Ovary (tissue), 9 donors: Measurements from ENCODE around the gene TMPRSS13. TPM values are rescaled to one million over a fixed set of nuclear protein-coding genes. Genes with fewer than 3 reads are reported as not detected.

Source experiments
- DNase-seq, 5 donors: peaks; one replicate each; pipeline ENCODE4 v3.0.0-alpha.2; 2019 to 2020
- H3K27ac ChIP-seq, 2 donors: fragments of 200-600 bp; one replicate each; pipeline versions ENCODE4 v1.5.1 to v1.8.0; 2019 to 2022
- H3K27me3 ChIP-seq: fragments of 200-600 bp; one replicate; pipeline ENCODE4 v1.8.0; 2022
- H3K36me3 ChIP-seq: fragments of 200-600 bp; sonication (generic); one replicate; pipeline ENCODE4 v1.5.1; 2019
- H3K4me1 ChIP-seq: one replicate; pipeline ENCODE4 v1.8.1; 2013; ENCODE audit warnings: mild to moderate bottlenecking, moderate library complexity; ENCODE audit not compliant: insufficient read depth
- H3K4me3 ChIP-seq: fragments of 200-600 bp; sonication (generic); one replicate; pipeline ENCODE4 v1.5.1; 2017
- H3K9me3 ChIP-seq, 2 donors: fragments of 200-600 bp in 1 of 2; sonication (generic) in 1 of 2; one replicate each; pipeline versions ENCODE4 v1.5.1 to v1.8.1; 2013 to 2019; ENCODE audit warnings: mild to moderate bottlenecking in 1 of 2, moderate library complexity in 1 of 2
- EP300 ChIP-seq: sonication (generic); formaldehyde crosslinking; IDR thresholded peaks from one replicate; pipeline ENCODE4 v1.6.1; 2017; ENCODE audit warnings: antibody characterized with exemption
- POLR2A ChIP-seq: fragments of 450-650 bp; IDR thresholded peaks from one replicate; pipeline ENCODE4 v1.6.1; 2017; ENCODE audit warnings: antibody characterized with exemption, mild to moderate bottlenecking, moderate library complexity
- WGBS, 3 donors: extraction: QIAGEN DNeasy Blood & Tissue Kit in 1 of 3; methylation state at CpG; one replicate each; pipeline versions ENCODE4 v1.1.5 to v1.1.7; 2013 to 2017; 5-methylcytosine and 5-hydroxymethylcytosine counted together
- intact Hi-C, 4 donors: fragments of 100-400 bp; cut with DNase I; formaldehyde crosslinking; loops; one replicate each; pipeline versions ENCODE4 v1.11.0 to v1.15.1; 2022 to 2023
- polyA plus RNA-seq, 2 donors: library from polyadenylated mRNA; stranded (reverse); fragments of 200-250 nt in 1 of 2; fragments of 350-450 nt in 1 of 2; fragmentation: Illumina TruSeq in 1 of 2; extraction: RNeasy Lipid Tissue Mini Kit (QIAGEN cat#74804) in 1 of 2; gene quantifications; one replicate each; pipeline ENCODE4 v1.2.3, GENCODE V29; 2013 to 2014
- total RNA-seq, 7 donors: library from RNA; depleted of rRNA in 2 of 7; stranded (reverse); fragments of >200 nt in 2 of 7; fragmentation: NEBNext Ultra II Directional in 3 of 7; extraction: Animal tissue kit (Norgen Biotek cat#: 25700) in 3 of 7; gene quantifications; one replicate each; pipeline versions ENCODE4 v1.1.0 to v1.2.4, GENCODE V29; 2016 to 2023
- TF ChIP-seq, protein P1 (sequence below), 3 donors: fragments of 450-650 bp in 2 of 3; fragments of 200-600 bp in 1 of 3; IDR thresholded peaks; one replicate each; pipeline versions ENCODE4 v1.5.1 to v1.8.0; 2016 to 2022; ENCODE audit warnings: antibody characterized with exemption in 3 of 3, mild to moderate bottlenecking in 1 of 3
- donor health status: DM: no; HTN: no; CAD: no; lungs with moderate emphysema.
- donor health status: DM: no; HTN: no; CAD: no.
- donor health status: Bipolar disorder and iron deficiency.
- donor health status: DM: yes; HTN: yes; CAD: no.
- donor health status: DM: no; HTN: no; CAD: no.
- donor health status: DM: yes; HTN: yes; CAD: no.

TMPRSS13 gene
- total and polyA plus RNA-seq, 9 donors = 0.05 to 2.0 (median 0.22) TPM; not detected in 2

DNA sequence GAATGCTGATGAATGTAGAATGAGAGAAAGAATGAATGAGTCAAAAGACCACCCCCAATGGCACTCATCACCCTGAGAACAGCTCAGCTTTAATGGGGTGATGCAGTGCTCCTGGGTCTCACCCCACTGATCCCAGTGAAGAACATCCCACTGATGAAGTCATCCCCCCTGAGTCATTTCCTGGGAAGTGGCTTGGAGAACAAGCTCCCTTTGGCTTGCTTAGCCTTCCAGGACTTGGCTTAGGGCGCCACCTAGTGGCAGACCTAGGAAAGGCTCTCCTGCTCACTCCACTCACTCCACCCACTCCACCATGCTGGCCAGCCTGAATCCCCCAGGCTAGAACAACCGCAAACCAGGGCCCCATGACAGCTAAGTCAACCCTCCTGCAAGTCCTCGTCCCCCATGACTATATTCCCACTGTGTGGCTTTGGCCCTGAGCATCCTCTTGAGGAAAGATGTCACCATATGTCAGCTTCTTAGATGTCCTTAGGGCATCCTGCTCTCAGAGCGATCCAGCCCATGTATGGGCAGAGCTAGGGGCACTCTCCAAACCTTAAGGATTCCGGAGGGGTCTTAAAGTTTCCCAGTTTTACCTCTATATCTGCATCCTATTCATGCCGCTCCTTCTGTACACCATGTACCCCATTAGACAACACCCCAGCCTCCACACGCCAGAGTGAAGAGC is 17.8 kb upstream of the TMPRSS13 start:
- 38 to 44% (median 42%) methylated on average over 7 of the region's 7 CpGs for WGBS, 3 donors
- intact Hi-C loops = loop anchor here (2.0 to 10.0 kb wide), 5 partner anchors 104 to 522 kb away; no protein-coding TSS in a partner anchor
- peak; percentile 87 to 94 (median 93) for DNase-seq
- no peaks in the 10 kb centered on the region for H3K36me3 ChIP-seq
- H3K9me3 ChIP-seq = no peaks in the 10 kb centered on the region
- H3K4me3 ChIP-seq = no peak overlapping the region
- peaks cover 2% of the 10 kb centered on the region for H3K4me1 ChIP-seq
- H3K27ac ChIP-seq = no peak overlapping the region
- H3K27me3 ChIP-seq = no peaks in the 10 kb centered on the region
- TF ChIP-seq, protein P1, sequence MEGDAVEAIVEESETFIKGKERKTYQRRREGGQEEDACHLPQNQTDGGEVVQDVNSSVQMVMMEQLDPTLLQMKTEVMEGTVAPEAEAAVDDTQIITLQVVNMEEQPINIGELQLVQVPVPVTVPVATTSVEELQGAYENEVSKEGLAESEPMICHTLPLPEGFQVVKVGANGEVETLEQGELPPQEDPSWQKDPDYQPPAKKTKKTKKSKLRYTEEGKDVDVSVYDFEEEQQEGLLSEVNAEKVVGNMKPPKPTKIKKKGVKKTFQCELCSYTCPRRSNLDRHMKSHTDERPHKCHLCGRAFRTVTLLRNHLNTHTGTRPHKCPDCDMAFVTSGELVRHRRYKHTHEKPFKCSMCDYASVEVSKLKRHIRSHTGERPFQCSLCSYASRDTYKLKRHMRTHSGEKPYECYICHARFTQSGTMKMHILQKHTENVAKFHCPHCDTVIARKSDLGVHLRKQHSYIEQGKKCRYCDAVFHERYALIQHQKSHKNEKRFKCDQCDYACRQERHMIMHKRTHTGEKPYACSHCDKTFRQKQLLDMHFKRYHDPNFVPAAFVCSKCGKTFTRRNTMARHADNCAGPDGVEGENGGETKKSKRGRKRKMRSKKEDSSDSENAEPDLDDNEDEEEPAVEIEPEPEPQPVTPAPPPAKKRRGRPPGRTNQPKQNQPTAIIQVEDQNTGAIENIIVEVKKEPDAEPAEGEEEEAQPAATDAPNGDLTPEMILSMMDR (IDR thresholded peaks at IDR 0.05) = peak; percentile 91 to 97 (median 94)
- TF ChIP-seq EP300 = no peak

DNA sequence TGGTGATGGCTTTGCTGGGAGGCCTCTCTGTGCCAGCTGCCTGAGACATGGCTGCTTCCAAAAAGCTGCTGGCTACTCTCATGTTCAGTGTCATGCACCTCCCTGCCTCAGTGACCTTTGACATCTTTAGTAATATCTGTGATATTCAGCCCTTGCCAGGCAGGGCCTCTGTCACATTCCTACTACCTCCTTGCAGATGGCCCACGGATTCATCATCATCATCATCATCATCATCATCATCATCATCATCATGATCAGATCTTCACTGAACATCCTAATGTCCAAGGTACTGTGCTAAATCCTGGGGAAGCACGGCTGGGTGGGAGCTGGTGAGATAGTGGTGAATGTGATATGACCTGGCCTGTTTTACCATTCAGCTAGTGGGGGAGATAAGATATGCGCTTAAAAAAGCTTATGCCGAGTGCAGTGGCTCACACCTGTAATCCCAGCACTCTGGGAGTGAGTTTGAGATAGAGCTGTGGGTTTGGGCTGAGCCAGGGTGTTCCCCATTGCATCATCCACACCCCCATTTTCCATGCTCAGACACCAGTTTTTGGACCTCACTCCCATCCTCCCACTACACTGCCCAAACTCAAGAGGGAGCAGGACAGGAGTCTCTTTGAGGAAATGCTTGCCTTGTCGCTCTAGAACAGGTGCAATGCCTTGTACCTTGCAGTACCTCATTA is 17.1 kb upstream of the TMPRSS13 start:
- 52 to 61% (median 58%) methylated on average over 5 of the region's 5 CpGs for WGBS, 3 donors
- Histone ChIP-seq H3K4me1 (peaks cover 2% of the 10 kb centered on the region), H3K4me3 (no peak overlapping the region), H3K27ac (no peak overlapping the region), H3K9me3 (no peaks in the 10 kb centered on the region), H3K36me3 (no peaks in the 10 kb centered on the region), H3K27me3 (no peaks in the 10 kb centered on the region)
- intact Hi-C loops = loop anchor here (2.0 to 10.0 kb wide), 5 partner anchors 103 to 521 kb away; no protein-coding TSS in a partner anchor
- TF ChIP-seq POLR2A (no peak), EP300 (no peak)
- TF ChIP-seq, protein P1 (IDR thresholded peaks at IDR 0.05) = no peak
- no peak for DNase-seq

DNA sequence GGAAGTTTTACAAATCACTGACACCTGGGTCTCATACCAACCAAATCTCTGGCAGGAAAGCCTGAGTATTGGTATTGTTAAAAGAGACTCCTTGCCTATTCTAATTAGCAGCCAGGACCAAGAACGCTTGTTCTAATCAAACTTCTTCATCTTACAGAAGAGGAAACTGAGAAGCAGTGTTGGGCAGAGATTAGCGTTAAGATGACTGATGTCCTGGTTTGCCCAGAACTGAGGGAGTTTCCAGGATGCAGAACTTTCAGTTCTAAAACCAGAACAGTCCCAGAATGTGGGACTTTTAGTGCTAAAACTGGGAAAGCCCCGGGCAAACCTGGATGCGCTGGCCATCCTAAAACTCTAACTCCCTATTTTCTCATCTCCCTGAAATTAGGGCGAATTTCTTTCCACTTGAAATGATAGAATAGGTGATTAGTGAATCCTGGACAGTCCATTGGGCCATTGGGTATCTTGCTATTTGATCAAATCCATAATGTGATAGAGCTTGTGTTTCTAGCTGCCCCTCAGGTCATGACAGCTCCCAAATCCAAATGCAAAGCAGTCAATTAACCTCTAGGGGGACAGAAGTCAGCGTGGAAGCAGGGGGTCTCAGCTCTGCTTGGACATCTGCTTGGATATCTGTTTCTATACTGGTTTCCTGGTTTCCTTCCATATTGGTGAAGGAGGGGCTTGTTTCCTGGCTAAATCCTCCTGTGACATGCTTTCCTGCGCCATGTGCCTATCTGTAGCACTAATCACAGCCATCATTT is 16.0 kb upstream of the TMPRSS13 start:
- TF ChIP-seq EP300 = no peak
- no peak for TF ChIP-seq POLR2A
- TF ChIP-seq, protein P1 (IDR thresholded peaks at IDR 0.05) = no peak
- 52 to 81% (median 70%) methylated on average over 7 of the region's 7 CpGs for WGBS, 3 donors
- no peaks in the 10 kb centered on the region for H3K36me3 ChIP-seq
- H3K4me1 ChIP-seq = peaks cover 2% of the 10 kb centered on the region
- no peak overlapping the region for H3K4me3 ChIP-seq
- no peaks in the 10 kb centered on the region for H3K9me3 ChIP-seq
- H3K27me3 ChIP-seq = no peaks in the 10 kb centered on the region
- DNase-seq = no peak
- no peak overlapping the region for H3K27ac ChIP-seq
- intact Hi-C loops = loop anchor here in 2 of 4 donors (5.0 to 10.0 kb wide), 4 partner anchors 103 to 520 kb away; no protein-coding TSS in a partner anchor

DNA sequence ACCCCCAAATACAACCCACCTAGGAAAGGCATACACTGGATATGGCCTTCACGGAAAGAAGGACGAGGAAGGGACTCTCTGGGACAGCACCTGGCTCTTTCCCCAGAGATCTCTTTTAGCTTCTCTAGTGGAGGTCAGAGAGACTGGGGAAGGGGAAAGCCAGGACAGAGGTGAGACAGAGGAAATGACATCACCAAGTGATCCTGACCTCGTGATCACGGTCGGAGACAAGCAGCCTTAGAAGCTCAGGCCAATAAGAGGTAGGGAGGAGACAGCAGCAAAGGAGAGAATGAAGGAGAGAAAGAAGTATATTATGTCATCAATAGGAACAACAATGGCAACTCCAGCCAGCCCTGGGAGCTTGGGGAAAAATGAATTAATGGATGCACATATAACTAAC is 15.4 kb upstream of the TMPRSS13 start:
- TF ChIP-seq POLR2A = no peak
- TF ChIP-seq, protein P1 (IDR thresholded peaks at IDR 0.05) = no peak
- no peak for TF ChIP-seq EP300
- H3K9me3 ChIP-seq = no peaks in the 10 kb centered on the region
- no peak for DNase-seq
- no peaks in the 10 kb centered on the region for H3K36me3 ChIP-seq
- H3K4me3 ChIP-seq = no peak overlapping the region
- 85 to 90% (median 88%) methylated on average over 5 of the region's 5 CpGs for WGBS, 3 donors
- H3K4me1 ChIP-seq = peaks cover 2% of the 10 kb centered on the region
- H3K27me3 ChIP-seq = no peaks in the 10 kb centered on the region
- no peak overlapping the region for H3K27ac ChIP-seq
- intact Hi-C loops = loop anchor here in 2 of 4 donors (10.0 kb wide), 2 partner anchors 510 to 520 kb away; no protein-coding TSS in a partner anchor
